GM19468 (cell line): Measurements from ENCODE around the gene C18orf54.
"Not testable (repeated sequence)": the region's sequence is repeated elsewhere in the genome, so short reads cannot be mapped to it uniquely, and the experiment has no call there.

Source experiments
- ATAC-seq: cut with Tn5 transposase; IDR thresholded peaks from one replicate; pipeline ENCODE4 v1.9.1; 2021; ENCODE audit warnings: mild to moderate bottlenecking, moderate library complexity, moderate number of reproducible peaks; ENCODE audit not compliant: unreplicated experiment; ENCODE audit errors: extremely low read depth

C18orf54 gene

DNA sequence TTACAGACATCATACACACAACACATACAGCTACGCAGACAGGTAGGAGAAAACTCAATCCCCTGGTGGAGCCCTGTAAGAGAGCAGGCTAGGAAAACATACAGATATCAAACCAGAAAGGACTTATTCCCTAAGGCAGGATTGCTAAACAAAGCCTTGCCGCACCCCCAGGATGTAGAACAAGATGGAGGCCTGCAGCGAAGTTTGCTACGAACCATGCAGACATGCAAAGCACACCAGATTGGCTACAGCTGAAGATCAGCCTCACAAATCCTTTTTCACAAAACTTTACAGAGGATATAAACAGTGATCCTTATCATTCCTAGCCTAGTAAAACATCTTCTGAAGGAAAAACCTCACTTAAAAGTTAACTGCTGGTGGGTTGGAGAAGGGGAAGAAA is 28.3 kb downstream of the C18orf54 start:
- ATAC-seq, result no peak

DNA sequence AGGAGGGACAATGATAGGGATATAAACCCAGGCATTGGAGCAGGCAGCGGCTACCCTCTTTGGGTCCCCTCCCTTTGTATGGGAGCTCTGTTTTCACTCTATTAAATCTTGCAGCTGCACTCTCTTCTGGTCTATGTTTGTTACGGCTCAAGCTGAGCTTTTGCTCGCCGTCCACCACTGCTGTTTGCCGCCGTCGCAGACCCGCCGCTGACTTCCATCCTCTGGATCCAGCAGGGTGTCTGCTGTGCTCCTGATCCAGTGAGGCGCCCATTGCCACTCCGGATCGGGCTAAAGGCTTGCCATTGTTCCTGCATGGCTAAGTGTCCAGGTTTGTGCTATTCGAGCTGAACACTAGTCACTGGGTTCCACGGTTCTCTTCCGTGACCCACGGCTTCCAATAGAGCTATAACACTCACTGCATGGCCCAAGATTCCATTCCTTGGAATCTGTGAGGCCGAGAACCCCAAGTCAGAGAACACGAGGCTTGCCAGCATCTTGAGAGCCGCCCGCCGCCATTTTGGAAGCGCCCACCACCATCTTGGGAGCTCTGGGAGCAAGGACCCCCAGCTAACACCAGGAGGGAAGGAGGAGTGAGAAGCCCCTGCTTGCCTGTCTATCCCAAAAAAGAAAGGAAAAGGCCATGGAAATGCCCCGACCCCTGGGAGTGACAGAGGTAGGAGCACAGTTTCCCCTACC is 29.2 kb downstream of the C18orf54 start:
- ATAC-seq, result not testable (repeated sequence)

DNA sequence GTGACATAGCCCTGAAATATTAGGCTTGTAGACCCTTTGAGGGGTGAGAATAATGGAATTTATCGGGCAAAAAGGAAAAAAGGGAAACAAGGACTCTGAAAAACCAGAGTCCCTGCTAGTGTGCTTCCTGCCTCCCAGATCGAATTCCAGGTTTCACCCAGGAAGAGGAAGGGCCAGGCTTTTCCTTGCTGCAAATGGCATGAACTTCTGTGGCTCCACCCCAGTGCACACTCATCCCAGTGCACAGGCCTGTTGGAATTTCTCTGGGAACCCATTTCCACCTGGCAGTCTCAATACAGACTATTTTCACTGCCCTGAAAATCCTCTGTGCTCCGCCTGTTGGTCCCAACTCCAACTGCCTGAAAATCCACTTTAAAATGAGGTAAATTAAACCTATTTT is 29.9 kb downstream of the C18orf54 start:
- no peak for ATAC-seq

DNA sequence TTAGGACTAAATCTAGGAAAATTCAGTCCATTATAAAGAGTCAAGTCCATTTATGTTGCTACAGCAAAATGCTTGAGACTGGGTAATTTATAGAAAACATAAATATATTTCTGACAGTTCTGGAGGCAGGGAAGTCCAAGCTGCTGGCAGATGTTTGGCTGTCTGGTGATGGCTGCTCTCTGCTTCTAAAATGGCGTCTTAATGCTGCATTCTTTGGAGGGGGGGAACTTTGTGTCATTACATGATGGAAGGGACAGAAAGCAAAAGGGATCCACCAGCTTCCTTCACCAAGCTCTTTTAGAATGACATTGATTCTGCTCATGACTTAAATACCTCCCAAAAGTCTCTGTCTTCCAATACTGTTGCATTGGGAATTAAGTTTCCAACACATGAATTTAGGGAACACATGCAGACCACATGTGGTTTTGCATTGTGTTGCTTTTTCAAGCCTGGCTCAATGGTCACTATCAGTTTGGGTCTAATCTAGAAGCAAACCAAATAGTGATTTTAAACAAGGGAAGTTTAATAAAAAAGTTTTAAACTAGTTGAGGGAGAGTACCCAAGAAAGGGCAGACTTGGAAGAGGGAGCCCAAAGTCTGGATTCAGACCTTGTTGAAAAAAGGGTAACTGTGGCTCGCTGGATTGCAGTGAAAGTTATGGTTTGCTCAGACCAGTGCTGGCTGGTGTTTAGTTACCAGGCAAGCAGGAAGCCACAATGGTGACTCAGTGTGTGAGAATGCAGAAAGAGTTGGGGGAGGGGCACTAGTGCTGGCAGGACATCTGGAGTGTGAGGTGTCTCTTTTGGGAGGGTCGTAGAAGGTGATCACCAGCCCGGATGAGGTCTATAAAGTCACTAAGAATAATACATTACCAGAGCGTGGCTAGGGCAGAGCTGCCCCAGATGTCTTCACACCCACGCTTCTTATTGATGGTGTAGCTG is 30.8 kb downstream of the C18orf54 start:
- ATAC-seq, result peak; percentile 83

DNA sequence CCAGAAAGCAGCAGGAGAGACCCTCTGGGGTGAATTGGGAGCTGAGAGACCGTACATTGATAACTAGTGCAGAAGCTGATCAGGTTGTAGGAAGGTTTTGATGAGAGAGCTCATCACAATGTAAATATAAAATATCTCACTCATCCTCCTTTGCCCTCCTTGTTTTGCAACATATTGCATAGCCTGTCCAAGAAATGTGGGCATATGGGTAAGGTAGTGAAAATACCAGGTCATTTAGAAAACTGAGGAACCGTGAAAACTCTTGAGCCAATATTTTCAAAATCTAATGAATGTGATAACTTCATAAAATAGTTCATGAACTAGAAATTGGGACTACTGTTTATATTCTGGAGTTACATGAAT is 31.4 kb downstream of the C18orf54 start:
- ATAC-seq, result no peak

DNA sequence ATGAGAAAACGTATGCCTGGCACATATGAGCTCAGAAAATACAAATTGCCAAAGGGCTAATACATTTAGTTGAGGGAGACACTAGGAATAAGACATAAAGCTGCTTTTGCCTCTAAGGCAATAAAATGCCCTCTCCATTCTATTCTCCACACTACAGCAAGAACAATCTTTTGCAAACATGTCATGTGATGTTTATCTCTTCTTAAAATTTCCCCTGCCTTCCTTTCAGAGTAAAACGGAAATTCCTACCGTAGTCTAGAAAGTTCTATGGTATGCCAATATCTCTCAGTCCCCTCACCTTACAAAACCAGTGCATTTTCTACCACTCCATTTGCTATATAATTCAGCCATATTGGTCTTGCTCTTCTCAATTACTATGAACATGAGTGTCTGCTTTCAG is 33.1 kb downstream of the C18orf54 start:
- no peak for ATAC-seq

DNA sequence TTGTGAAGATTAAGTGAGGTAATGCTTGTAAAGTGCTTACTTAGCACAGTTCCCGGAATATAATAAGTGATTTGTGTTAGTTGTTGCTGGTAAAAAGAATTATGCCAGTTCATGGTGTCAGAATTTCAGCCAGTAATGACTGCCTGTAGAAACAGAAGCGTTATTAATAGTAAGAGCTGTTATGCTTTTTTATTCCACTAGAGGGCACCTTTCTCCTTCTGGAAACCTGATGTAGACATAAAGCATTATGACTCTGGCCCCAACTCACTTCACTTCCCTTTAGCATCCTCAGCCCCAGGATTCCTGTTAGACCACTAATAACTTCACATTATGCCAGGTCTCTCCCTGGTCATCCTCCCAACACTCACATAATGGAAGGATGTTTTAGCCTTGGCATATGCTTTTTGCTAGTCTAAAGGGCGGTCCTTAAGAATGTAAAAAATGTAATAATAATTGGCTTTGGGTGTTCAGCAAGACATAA is 34.9 kb downstream of the C18orf54 start:
- ATAC-seq, result peak; percentile 44

DNA sequence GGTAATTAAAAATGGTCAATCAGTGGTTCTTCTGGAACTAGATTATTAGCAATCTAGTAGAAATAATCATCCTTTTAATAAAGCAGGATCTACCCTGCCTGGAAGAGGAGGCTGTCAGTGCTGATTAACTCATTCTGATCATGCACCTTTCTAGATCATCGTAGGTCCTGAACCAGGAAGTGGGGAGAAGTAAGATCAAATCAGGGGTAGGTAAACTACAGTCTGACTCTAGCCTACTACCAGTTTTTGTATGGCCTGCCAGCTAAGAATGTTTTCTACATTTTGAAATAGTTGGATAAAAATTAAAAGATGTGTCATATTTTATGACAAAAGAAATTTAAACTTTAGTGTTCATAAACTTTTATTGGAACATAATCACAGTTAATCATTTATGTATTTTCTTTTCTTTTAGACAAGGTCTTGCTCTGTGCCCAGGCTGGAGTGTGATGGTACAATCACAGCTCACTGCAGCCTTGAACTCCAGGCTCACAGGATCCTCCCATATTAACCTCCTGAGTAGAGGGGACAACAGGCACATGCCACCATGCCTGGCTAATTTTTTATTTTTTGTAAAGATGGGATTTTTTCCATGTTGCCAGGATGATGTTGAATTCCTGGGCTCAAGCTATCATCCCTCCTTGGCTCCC is 36.1 kb downstream of the C18orf54 start:
- ATAC-seq, result no peak

DNA sequence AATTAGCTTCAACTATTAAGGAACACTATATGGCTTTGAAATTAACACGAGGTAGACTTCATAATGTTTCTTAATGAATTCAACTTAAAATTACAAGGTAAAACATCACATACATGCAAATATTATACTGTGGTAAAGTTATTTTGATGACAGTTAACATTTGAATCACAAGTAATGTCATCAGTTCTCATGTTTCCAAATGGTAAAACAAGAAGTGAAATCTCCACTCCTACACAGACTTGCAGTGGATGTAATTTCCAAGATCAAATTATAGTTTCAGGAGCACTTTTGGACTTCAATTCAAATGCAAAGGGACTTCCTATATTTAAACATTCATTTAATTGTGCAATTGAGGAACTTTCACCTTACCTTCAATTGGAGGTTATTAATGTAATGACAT is 39.1 kb downstream of the C18orf54 start:
- ATAC-seq, result no peak

DNA sequence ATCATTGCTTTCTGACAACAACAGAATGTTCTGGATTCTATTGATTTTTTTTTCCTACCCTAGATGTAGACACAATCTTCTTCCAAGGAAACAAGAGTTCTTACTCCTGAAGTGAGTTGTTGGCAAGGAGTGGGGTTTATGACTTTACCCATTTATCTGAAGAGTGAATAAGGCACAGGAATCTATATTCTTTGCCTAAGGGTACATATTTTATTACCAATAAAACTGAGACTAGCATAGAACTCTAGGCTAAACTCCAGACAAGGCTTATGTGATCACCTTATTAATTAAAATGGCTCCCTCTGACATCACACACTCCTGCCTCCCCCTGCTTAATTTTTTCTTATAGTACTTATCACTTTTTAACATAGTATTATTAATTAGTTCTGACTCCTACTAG is 47.6 kb downstream of the C18orf54 start:
- ATAC-seq, result no peak

DNA sequence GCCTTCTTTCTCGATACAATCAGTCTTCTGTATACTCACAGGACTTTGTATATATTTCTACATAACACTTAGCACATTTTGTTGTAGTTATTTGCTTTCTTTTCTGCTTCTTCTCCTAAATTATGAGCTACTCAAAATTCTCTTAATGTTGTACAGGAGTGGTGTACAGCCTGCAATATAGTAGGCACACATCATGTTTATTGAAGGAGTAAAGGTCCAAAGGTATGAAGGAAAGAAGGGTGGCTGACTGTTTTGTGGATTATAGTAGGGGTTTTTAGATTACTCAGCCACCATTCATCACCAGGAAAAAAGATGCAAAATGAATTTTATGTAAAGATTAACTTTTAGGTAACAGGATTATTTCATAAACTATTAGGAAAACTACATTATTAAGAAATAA is 54.1 kb downstream of the C18orf54 start:
- no peak for ATAC-seq

DNA sequence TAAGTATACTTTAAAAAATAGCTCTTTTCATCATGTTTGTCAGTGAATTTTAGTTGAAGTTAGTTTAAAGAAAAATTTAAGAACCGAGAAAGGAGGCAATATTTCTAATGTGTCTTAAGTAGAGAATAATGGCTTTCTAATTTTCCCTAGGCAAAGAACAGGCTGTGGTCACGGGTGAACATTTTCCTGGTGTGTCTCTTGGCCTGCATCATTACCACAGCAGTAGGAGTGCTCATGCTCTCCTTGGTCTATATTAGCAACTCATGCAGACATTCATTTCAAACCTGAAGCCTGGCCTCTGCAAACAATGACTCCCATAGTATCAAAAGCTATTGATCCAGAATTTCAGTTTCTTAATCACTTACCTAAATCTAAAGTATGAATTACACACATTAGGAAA is 57.4 kb downstream of the C18orf54 start:
- no peak for ATAC-seq

DNA sequence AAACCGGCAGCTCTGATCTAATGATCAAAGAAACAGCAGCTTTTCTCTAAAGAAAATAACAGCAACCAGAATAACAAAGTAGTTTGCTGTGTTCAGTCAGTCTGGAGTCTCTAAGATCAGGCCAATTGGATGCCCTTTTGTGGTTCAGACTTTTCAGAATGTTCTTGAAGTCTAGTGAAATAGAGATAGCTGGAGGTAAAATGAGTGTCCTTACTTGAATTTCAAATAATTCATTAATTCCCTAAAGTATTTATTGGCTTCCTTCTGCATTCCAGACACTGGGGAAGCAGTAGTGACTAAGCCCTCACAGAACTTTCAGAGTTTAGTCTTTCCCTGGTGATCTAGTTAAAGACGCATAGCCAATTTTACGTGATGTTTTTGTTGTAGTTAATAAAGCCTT is 58.7 kb downstream of the C18orf54 start:
- no peak for ATAC-seq

DNA sequence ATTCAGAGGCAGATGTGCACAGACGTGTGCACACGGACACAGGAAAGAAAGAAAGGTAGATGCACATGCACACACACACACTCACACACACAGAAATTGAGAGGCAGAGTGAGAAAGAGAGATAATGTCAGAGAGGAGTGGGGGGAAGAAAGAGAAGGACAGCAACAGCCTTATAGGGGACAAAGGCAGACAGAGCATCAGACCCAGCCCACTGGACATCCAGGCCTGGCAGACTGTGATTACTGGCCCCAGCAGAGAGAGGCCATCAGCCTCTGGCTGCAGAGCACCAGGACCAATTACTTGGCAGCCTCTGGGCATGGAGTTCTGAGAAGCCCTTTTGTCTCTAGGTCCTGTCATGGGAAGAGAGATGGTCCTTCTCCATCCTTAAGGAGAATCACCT is 66.1 kb downstream of the C18orf54 start:
- no peak for ATAC-seq

DNA sequence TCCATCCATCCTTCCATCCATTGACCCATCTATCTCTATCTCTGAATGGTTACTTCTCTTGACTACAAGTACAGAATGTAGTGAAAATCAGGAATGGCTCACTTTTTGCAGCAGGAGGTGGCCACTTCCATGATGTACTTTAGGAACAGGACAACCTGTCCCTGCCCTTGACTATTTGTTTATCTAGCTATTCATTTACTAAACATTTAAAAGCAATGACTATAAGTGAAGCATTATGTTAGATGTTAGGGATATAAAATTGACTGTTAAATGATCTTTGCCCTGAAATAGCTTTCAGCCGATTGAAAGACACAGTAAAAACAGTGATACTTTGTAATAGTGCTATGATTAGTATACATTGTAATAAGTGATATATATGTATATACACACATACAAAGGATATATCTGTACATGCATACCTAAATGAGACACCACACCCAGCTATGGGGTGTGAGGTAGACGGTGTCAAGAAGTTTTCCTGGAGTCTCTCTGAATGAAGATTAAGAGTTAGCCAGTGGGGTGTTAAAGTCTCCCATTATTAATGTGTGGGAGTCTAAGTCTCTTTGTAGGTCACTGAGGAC is 68.5 kb downstream of the C18orf54 start:
- ATAC-seq, result no peak
